Ovary (tissue), 3 donors: ENCODE data around the gene ETS1.

ENCODE experiments used
- CTCF ChIP-seq, 3 donors: fragments of 450-650 bp in 2 of 3; fragments of 200-600 bp in 1 of 3; IDR thresholded peaks; one replicate each; pipeline versions ENCODE4 v1.5.1 to v1.8.0; 2016 to 2022; ENCODE audit warnings: antibody characterized with exemption in 3 of 3, mild to moderate bottlenecking in 1 of 3
- EP300 ChIP-seq: sonication (generic); formaldehyde crosslinking; IDR thresholded peaks from one replicate; pipeline ENCODE4 v1.6.1; 2017; ENCODE audit warnings: antibody characterized with exemption
- POLR2A ChIP-seq: fragments of 450-650 bp; IDR thresholded peaks from one replicate; pipeline ENCODE4 v1.6.1; 2017; ENCODE audit warnings: antibody characterized with exemption, mild to moderate bottlenecking, moderate library complexity
- donor health status: DM: no; HTN: no; CAD: no.

DNA sequence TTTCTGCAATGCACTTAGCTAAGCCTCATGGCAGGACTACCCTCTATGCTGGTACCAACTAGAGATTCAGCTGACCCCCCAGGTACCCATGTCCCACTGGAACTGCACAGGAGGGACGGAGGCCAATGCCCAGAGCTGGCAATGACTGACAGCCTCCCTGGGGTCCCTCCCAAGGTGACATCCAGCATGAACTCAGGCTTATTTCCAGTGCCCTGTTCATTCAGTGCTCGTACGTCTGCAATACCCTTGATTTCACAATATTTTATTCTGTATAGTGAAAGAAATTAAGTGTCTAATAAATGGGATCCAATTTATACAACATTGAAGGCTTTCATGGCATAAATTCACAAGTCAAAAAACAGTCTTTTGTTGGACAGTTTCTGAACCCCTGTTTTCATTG, 20.2 kb downstream of the ETS1 start:
- TF ChIP-seq EP300 (no peak), CTCF (IDR thresholded peaks at IDR 0.05) (no peak), POLR2A (no peak)
